Measurements from ENCODE around the gene GPR183.

Gene GPR183

GRCh38 chr13:99307247-99307646 lies at the start of gene GPR183:
Gene GPR183, minus strand, starts transcription at chr13:99307399. Its CDS starts 11,254 bp downstream, at chr13:99296145.
- DNase-seq, result no peak

- no peak for DNase-seq
These were observed 49.3 kb upstream of the GPR183 start for GRCh38 chr13:99356262-99357091.

GRCh38 chr13:99356012-99356261 lies 48.7 kb upstream of the GPR183 start:
- no peak for DNase-seq

GRCh38 chr13:99355267-99356011 lies 48.2 kb upstream of the GPR183 start:
- no peak for DNase-seq

GRCh38 chr13:99354371-99354951 lies 47.3 kb upstream of the GPR183 start:
- DNase-seq, result no peak

- DNase-seq, result no peak
These were observed 46.6 kb upstream of the GPR183 start for GRCh38 chr13:99353836-99354235.

GRCh38 chr13:99353246-99353600 lies 46.0 kb upstream of the GPR183 start:
- DNase-seq, result no peak

- no peak for DNase-seq
These were observed 45.4 kb upstream of the GPR183 start for GRCh38 chr13:99352351-99353245.

- no peak for DNase-seq
These were observed 44.6 kb upstream of the GPR183 start for GRCh38 chr13:99351772-99352171.

GRCh38 chr13:99350191-99350590 lies 43.0 kb upstream of the GPR183 start:
- no peak for DNase-seq

GRCh38 chr13:99347911-99348451 lies 40.8 kb upstream of the GPR183 start:
- DNase-seq, result no peak

GRCh38 chr13:99347335-99347878 lies 40.2 kb upstream of the GPR183 start:
- DNase-seq, result no peak

- no peak for DNase-seq
These were observed 39.3 kb upstream of the GPR183 start for GRCh38 chr13:99346335-99347042.

- DNase-seq, result no peak
These were observed 38.1 kb upstream of the GPR183 start for GRCh38 chr13:99345345-99345744.

GRCh38 chr13:99344610-99345208 lies 37.5 kb upstream of the GPR183 start:
- no peak for DNase-seq

- no peak for DNase-seq
These were observed 35.6 kb upstream of the GPR183 start for GRCh38 chr13:99342723-99343315.

- no peak for DNase-seq
These were observed 34.9 kb upstream of the GPR183 start for GRCh38 chr13:99341969-99342722.

- no peak for DNase-seq
These were observed 33.4 kb upstream of the GPR183 start for GRCh38 chr13:99340638-99341037.

- no peak for DNase-seq
These were observed 32.7 kb upstream of the GPR183 start for GRCh38 chr13:99339736-99340397.

Data from GF-D8 (cell line).